DMS79 treated with DMSO at 0.1 percent for 48 hours (cell line): ENCODE data around the gene ITGA11.

Source experiments
- DNase-seq: peaks from one replicate; lab custom pipeline; 2025; lab: John Stamatoyannopoulos, UW

The ITGA11 gene

DNA sequence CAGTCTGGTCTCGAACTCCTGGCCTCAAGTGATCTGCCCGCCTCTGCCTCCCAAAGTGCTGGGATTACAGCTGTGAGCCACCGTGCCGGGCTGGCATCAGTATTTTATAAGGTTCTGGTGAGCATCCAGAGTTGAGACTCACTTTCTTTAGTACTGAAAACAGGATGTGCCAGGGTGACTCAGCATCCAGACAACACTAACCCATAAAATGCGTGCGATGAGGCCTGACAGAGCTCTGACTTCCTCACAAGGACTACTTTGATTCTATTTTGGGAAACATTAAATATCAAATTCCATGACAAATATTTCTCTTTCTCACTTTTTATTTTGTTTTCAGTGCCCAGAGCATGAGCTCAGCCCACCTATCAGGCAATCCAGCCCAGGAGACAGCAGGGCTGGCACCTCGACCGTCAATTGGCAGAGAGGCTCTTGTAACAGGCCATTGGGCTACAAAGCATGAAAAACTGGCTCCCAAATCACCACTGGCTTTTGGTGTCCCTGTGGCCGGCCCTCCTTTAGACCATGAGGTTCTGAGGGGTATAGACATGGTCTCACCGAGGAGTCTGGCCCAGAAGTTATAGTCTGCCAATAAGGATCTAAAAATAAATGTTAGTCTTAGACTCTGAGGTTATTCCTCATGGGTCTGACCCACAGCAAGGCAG is 79.4 kb downstream of the ITGA11 start:
- DNase-seq, result peak; percentile 1

DNA sequence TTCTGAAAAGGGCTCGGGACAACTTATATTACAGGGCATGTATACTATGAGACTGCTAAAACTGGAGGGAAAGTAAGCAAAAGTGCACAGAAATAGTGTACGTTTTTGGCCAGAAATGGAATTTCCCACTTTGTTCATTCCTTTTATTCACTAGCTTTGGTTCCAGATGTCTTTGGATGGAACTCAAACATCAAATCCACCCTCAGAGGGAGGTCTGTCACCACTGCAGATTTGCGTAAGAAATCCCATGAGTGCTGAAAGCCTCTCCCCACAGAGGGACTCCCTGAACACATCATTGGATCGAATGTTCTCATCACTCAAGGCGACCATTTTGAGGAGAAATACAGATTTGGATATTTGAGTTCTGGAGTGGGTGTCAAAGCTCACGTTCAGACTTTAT is 82.8 kb downstream of the ITGA11 start:
- no peak for DNase-seq

DNA sequence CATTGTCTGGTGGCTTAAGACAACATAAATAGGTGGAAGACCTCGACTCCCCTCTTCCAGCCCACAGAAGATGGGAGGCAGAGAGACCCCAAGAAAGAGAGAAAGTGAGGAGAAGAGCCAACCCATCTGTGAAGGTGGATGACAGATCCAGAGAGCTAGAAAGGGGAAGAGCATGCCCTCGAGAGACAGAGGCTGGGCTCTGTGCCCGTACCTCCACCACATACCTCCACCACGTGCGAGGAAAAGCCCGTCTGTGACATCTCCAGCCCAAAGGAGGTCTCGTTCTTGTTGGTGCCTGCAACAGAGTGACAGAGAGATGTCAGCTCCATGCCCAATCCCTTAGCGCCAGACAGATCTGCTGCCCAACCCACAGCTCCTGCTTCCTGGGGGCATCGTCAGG is 83.4 kb downstream of the ITGA11 start:
- no peak for DNase-seq

DNA sequence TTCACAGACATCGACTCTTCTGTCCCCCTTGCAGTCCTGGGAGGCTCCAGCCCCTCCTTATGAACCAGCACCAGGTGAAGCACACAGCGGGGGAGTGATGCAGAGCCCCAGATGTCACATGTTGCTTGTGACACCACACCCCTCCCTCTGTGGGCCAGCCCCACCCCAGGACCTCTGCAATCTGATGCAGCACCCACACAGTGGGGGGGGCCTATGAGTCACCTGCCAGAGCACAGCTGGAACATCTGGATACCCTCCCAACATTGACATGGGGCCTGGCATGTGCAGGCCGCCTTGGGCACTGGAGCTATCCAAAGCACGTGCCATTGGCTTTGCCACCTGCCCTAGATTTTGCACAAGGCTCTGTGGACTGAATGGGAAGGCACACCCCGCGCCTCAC is 83.9 kb downstream of the ITGA11 start:
- DNase-seq, result no peak

DNA sequence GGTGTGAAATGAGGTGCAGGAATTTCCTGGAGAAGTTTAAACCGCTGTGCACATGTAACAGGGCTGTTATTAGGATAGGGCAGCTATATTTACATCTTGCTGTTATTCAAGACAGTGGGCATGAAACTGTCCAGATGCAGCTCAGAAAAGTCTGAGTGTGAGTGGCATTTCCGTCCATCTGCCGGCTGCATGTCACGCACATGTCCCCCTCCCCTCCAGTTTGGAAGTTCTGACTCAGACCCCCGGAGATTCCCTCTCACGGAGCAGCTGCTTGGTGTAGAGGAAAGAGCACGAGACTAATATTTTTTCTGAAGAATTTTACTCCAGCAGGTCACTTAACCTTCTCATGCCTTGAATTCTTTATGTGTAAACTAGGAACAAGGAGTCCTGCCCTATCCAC is 84.6 kb downstream of the ITGA11 start:
- DNase-seq, result no peak

DNA sequence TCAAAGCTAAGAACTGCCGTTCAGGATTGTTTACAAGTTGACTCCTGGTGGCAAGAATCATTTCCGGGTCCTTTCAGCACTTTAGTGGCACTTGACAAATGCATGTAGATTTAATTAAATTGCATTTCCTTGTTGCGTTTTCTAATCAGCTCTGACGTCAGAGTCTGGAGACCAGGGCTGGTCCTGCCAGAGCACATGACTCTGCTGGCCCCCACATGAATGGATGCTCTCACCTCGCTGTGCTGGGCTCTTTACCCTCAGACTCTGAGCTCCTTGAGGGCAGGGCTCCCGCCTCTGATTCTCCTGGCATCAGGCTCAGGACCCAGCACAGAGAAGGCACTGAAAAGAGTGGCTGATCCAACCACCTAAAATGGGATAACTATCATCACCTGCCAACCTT is 85.0 kb downstream of the ITGA11 start:
- DNase-seq, result peak; percentile 2

DNA sequence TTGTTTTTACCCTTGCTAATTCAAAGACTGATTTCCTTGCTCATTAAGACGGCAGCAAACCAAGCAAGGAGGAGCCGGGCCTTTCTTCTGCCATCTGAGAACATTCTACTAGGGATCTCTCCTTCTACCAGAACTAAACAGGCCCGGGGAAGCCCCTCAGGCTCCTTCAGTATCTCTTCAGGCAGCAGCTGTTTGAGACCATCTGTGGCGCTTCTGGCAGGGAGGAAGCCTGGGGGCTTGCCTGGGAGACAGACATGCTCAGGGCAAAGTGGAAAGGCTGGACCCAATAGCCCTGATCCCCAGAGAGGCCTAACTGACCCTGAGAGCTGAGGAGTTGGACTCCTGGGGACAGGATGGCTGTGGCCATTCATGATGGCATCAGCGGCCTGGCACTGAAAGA is 86.5 kb downstream of the ITGA11 start:
- DNase-seq, result no peak

DNA sequence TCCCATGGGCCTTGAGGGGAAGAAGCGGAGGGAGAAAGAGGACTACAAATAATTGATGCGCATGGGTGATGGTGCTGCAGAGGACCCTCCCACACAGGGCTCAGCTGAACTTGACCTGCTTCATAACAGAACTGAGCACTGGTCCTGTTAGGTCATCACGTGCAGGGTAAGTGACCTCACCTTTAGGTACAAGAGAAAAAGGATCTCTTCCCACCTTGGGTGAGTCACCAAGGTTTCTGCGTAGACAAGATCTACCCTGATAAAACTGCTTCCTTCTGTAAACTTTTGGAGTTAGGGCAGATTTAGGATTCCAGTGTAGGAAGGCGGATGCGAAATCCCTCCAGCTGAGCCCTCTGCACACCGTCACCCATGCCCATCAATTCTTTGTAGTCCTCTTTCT is 87.4 kb downstream of the ITGA11 start:
- no peak for DNase-seq

DNA sequence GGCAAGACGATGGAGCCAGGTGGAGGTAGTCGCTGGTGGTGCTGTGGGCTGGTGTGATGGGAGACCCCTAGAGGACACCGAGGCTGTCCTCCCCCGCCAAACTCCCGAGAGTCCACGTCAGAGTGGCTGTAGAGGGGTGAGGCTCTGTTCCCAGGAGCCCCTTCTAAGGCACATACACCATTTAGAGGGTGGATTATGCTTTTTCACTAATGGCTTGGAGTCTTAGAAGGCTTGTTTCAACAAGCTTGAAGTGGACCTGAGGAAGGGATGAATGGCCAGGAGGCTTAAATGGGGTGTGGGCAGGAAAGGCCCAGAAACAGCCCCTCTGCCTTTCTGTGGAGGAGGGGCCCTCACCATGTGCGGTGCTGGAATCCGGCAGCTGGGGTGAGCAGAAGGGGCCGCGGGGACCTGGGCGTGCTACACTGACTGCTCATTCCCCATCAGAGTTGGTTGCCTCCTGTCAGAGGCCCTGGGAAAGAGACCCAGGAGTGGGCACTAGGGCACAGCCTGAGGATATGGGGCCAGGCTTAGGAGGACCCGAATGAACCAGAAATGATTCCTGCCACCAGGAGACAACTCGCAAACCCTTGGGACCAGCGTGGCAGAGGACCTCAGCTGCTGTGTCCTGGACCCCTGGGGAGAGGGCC is 88.3 kb downstream of the ITGA11 start:
- DNase-seq, result no peak

DNA sequence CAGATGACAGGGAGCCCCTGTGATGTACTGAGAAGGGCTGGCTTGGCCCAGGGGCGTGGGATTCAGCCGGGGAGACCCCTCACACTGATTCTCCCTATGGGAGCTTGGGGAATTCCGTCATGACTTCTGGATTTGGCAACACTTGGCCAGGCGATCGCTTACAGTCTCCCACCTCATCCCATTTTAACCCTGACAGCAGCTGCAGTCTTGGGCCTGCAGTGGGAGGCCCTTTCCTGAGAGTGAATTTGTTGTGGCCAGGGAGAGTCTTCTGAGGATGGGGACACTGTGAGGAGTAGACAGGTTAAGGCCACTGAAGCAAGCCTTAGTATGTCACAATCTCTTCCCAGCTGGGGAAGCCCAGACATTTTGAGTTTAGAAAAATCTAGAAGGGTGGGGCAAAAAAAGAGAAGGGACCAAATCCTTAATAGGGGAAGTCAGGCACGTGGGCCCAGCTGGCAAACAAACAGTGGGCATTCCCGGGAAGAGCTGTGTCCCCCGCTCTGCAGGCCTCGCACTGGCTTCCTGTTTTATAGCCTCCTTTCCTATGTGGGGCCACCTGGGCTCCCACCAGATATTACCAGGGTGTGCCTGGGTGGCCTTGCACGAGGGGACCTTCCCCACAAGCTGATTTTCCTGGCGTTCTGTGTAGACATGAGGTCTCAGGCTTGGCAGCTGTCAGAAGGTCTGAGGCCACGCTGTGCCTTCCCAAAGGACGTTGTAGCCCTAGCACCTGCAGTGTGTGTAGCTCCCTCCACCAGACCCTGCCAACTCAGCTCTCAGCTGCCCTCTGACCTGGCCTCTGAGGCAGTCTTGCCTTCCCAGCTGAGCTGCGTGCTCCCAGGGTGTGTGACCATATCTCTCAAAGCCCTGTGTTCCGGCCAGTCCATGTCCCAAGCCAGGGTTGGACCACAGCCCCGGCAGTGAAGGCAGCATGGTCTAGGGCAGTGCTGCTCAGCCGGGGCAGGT is 89.9 kb downstream of the ITGA11 start:
- DNase-seq, result no peak

DNA sequence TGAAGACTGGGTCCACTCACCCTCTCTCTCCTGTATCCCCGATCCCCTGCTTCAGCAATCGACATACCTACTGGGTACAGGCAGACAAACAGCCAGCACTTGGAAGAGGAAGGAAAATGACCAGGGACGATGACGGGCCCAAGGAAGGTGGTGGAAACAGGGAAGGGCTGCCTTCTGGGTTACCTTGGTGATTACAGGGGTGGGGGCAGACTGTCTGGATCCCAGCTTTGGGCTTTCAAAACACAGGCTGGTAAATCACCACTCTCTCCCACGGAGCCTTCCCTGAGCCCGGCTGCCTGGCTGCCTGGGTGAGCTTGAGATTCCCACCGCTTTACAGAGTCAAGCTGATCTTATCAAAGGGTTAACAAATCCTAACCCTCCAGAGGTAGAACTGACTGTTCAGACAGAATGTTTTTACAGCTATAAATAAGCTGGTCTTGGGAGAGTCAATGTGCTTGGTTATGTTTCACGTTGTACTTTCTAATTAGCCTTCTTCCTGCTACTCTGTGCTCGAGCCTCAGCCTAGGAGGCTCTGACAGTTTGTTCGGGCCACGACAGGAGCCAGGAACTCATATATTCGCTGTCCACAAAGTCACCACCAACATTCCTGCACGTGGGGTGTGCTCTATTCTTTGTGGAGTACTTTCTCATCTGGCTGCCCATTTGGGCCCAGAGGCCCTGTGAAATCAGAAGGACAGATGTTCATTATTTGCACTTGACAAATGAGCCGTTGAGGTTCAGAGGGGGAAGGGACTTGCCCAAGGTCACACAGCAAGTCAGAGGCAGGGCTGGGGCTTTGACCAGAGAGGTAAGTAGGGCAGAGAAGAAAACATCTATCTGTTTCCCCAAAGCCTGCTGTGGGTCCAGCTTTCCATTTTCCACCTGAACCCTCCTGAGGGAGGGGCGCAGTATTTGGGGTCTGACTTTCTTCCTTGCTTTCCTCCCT is 91.0 kb downstream of the ITGA11 start:
- no peak for DNase-seq

DNA sequence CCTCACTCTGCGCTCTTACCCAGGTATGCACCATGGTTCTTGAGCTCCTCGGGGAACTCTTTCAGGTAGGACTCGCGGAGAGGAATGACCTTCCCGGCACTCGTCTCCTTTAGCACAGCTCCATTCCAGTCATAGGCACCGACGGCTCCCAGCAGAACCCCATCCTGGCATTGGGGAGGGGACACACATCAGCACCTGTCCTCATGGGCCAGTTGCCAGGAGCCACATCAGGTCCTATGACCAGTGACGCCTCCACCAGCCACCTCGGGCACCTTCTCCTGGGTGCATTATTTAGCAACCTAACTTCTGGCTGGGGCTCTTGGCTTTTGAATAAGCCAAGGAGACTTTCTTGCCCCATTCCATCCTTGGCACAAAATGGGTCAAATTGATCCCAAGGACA is 92.5 kb downstream of the ITGA11 start:
- no peak for DNase-seq

DNA sequence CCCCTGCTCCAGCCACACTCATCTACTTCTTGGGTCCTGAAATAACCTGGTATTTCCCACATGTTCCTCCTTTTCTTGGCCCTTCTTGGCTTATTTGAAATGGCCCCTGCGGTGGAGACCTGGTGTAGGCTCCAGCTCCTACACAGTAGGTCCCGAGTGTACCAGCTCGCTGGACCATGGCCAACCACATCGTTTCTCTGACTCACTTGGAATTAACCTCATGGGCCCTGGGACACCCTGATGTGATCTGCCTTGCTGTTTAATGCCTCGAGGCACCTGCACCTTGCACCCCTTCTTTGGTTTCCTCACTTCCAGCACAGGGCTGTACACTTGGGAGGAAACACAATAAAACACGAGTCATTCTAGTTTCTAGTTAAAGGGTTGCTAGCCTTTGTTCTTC is 94.1 kb downstream of the ITGA11 start:
- no peak for DNase-seq

DNA sequence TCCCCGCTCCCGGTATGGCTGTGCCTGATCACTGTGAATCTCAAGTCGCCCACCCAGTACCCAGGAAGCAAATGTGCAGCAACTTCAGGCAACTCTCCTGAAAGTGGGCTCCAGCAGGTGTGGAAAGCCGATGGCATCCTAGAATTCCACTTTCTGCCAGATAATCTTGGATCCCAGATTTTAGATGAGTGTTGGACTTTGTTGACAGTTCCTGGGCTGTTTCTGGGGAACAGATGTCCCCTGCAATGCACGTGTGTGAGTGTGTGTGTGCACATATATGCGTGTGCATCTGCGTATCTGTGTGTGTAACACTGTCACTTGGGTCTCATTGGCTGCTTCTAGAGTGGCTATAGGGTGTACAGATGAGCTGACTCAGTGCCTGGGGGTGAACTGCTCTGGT is 95.4 kb downstream of the ITGA11 start:
- DNase-seq, result no peak

DNA sequence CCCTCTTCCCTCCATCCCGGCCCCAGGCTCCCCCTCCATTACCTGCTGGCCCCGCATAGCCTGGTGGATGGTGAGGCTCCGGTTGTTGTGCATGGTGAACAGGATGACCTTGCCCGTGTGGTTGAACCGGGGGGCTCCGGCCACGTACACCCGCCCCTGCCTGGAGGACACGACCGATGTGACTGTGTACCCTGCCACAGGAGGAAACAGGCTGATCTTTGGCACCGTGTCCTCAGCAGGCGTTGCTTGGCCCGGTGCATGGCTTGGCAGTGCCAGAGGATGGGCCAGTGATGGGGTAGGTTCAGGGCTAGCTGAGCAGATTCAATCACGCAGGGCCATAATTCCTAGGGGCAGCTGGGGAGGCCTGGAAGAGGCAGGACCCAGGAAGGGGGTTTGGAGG is 96.3 kb downstream of the ITGA11 start:
- no peak for DNase-seq

DNA sequence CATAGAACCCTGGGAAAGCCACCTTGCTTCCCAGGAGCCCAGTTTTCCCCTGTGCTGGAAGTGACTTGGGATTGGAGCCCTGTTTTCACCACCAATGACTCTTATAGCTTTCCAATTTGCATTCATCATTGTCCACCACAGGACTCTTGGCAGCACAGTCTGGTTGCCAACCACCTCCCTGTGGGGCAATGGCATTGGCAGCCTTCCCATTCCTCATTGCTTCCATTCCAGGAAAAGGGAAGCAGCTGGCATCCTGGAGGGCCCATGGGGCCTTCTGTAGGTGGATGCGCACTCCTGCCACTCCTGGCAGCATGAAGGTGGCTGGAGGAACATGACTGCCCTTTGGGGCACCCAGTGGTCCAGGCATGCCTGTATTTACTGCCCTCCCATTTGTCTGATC is 96.7 kb downstream of the ITGA11 start:
- DNase-seq, result peak; percentile 22

DNA sequence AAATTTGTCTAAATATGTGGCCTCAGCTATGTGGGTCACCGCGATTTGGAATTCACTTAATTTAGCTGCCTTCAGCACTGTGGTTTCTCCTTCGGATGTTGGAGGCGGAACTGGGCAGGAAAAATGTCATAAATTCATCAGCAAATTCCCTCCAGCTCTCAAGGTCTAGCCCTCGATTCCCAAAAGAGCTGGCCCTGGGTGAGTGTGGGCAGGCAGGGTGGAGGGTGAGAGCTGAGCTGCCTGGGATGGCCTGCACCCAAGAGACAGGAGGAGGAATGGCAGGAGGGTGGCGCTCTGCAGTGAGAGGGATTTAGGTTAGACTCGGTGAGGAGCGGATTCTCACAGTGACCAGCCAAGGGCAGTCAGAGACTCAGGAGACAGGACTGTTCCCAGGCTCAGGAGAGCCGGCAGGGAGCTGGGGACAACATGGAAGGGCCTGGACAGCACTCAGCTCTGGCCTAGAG is 97.3 kb downstream of the ITGA11 start:
- DNase-seq, result no peak

DNA sequence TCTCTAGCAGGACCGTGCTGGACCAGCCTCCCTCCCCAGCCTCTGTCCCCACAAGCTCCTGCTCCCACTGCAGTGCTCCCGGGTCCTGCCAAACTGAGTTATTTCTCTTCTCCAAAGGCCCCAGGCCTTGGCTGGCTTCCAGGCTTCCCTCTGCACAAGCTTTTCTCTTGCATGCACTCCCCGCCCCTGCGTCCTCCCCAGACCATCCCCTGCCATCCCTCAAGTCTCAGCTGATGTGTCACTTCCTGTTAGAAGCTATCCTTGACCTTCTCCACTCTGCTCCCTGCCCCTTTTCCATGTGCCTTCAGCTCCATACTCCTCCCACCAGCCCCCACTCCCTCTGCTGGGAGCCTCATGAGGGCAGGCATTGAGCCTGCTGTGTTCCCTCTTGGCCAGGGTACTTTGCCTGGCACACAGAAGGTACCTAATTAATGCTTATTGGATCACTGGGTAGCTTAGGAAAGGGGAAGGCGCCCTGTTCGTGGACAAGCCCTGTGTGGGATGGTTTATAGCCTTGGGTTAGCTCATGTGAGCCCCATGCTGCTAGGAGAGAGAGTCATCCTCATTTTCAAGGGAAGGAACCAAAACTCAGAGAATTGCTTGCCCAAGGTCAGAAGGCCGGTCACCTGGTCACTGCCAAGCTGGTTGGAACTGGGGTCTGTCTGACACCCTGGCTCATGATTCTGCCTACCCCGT is 98.0 kb downstream of the ITGA11 start:
- DNase-seq, result no peak

DNA sequence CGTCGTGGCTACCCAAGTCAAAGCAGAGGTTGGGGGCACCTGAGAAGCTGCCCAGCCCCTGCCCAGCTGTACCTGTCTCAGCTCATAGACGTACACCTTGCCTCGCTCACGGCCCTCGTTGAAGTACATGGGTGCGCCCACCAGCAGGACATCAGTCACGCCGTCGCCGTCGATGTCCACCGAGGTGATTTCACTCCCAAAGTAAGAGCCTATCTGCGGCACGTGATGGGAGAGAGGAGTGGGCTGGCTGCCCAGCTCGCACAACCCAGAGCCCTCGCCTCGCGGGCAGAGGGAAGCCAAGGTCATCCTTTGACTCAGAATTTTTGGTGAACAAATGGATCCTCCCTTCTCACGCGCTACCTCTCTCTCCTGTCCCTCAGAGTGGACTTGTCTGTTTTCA is 99.7 kb downstream of the ITGA11 start:
- DNase-seq, result no peak

DNA sequence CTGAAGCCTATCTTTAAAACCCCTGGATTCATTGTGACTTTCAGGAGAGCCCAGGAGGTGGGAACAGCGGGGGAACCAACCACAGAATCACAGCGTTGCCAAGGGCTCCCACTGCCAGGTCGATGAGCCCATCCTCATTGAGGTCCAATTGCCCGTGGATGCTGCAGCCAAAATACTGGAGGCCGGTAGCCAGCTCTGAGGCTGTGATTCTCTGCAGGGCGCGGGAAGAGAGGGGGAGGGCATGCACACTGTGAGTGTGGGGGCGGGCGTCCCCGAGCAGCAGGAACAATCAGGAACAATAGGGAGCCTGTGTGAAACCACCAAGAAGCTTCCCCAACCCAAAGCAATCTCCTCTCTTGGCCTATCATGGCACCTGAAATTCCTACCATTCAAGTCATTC is 101.1 kb downstream of the ITGA11 start:
- peak; percentile 28 for DNase-seq

DNA sequence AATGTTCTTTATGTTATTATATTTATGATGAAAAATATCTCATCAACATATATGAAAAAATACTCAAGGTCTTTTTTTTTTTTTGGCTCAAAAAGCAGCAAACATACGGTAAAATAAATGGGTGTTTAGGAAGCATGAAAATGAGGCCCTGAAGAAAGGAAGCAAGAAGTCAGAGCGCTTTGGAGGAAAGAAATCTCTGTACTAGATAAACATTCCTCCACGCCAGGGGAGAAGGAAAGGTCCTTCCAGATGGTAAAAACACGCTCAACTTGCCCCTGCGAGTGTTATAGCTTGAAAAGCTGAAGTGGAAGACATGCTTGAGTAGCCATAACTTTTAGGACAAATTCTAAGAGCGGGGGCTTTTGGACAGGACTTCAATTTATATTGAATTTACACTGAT is 101.5 kb downstream of the ITGA11 start:
- DNase-seq, result no peak
